Suprapubic skin (tissue), 4 donors: ENCODE measurements around the gene PCSK5.

Source experiments
- POLR2A ChIP-seq, 2 donors: fragments of 450-650 bp; IDR thresholded peaks; one replicate each; pipeline ENCODE4 v1.6.1; 2017; ENCODE audit warnings: antibody characterized with exemption in 2 of 2, mild to moderate bottlenecking in 2 of 2, moderate library complexity in 2 of 2
- POLR2AphosphoS5 ChIP-seq, 3 donors: sonication (generic); formaldehyde crosslinking; IDR thresholded peaks; one replicate each; pipeline ENCODE4 v1.6.1; 2017; ENCODE audit warnings: antibody characterized with exemption in 3 of 3
- TF ChIP-seq, protein P1 (sequence below), 2 donors: fragments of 200-600 bp in 1 of 2; fragments of 450-650 bp in 1 of 2; sonication (generic) in 1 of 2; IDR thresholded peaks; one replicate each; pipeline ENCODE4 v1.5.1; 2016 to 2019; ENCODE audit warnings: antibody characterized with exemption in 2 of 2, mild to moderate bottlenecking in 1 of 2, moderate library complexity in 1 of 2

DNA sequence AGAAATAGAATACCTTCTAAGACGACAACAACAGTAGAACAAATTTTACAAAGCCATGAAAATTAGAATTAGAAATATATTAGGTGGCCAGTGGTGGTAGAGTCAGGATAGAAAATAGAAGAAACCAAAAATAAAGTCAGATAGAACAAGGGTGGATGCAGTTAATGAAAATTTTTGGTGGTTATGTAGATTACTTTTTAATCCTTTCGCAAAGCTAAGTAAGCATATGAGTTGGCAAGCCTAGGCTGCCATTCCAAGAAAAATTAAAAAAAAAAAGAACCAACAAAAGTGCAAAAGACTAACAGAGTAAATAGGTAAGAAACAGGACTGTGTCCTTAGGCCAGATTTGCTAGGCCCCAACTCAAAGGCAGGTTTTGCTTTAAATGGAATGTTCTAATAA, 56.8 kb downstream of the PCSK5 start:
- TF ChIP-seq, protein P1, sequence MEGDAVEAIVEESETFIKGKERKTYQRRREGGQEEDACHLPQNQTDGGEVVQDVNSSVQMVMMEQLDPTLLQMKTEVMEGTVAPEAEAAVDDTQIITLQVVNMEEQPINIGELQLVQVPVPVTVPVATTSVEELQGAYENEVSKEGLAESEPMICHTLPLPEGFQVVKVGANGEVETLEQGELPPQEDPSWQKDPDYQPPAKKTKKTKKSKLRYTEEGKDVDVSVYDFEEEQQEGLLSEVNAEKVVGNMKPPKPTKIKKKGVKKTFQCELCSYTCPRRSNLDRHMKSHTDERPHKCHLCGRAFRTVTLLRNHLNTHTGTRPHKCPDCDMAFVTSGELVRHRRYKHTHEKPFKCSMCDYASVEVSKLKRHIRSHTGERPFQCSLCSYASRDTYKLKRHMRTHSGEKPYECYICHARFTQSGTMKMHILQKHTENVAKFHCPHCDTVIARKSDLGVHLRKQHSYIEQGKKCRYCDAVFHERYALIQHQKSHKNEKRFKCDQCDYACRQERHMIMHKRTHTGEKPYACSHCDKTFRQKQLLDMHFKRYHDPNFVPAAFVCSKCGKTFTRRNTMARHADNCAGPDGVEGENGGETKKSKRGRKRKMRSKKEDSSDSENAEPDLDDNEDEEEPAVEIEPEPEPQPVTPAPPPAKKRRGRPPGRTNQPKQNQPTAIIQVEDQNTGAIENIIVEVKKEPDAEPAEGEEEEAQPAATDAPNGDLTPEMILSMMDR (IDR thresholded peaks at IDR 0.05), result no peak
- no peak for TF ChIP-seq POLR2AphosphoS5 (IDR thresholded peaks at IDR 0.05)
- TF ChIP-seq POLR2A (IDR thresholded peaks at IDR 0.05), result no peak
